GM21576 (cell line): ENCODE data around the gene EXOC6B.

ENCODE experiments used
- ATAC-seq: cut with Tn5 transposase; IDR thresholded peaks from one replicate; pipeline ENCODE4 v1.9.1; 2021; ENCODE audit warnings: mild to moderate bottlenecking, moderate library complexity; ENCODE audit not compliant: unreplicated experiment

The EXOC6B gene

GRCh38 chr2:72128059-72128842 lies 697.6 kb downstream of the EXOC6B start:
- ATAC-seq = no peak

GRCh38 chr2:72127401-72128058 lies 698.3 kb downstream of the EXOC6B start:
- ATAC-seq = no peak

GRCh38 chr2:72126186-72127100 lies 699.4 kb downstream of the EXOC6B start:
- no peak for ATAC-seq
